Fibroblast of peridontal ligament (primary cell): ENCODE results near the gene CDC27.
"Not testable (repeated sequence)": the region's sequence is repeated elsewhere in the genome, so short reads cannot be mapped to it uniquely, and the experiment has no call there.

Source experiments
- DNase-seq: peaks from one replicate; pipeline ENCODE4 v3.0.0-alpha.2; 2010; ENCODE audit errors: extremely low read depth

The CDC27 gene

GRCh38 chr17:47188876-47189731, at the start of gene CDC27:
TSS of gene CDC27 (minus strand) at chr17:47189295. CDS start at chr17:47189172, 123 bp downstream.
- peak; percentile 99 for DNase-seq

GRCh38 chr17:47238321-47239010, 49.4 kb upstream of the CDC27 start:
- no peak for DNase-seq

- DNase-seq, result no peak
These were observed 48.7 kb upstream of the CDC27 start for GRCh38 chr17:47237841-47238240.

GRCh38 chr17:47235923-47236322, 46.8 kb upstream of the CDC27 start:
- DNase-seq, result no peak

GRCh38 chr17:47235506-47235905, 46.4 kb upstream of the CDC27 start:
- no peak for DNase-seq

- no peak for DNase-seq
These were observed 43.4 kb upstream of the CDC27 start for GRCh38 chr17:47232465-47232864.

GRCh38 chr17:47231866-47232265, 42.8 kb upstream of the CDC27 start:
- DNase-seq, result no peak

GRCh38 chr17:47231334-47231733, 42.2 kb upstream of the CDC27 start:
- DNase-seq, result no peak

- no peak for DNase-seq
These were observed 41.8 kb upstream of the CDC27 start for GRCh38 chr17:47230864-47231263.

- peak; percentile 97 for DNase-seq
These were observed 40.7 kb upstream of the CDC27 start for GRCh38 chr17:47229535-47230443.

GRCh38 chr17:47227862-47228261, 38.8 kb upstream of the CDC27 start:
- DNase-seq, result no peak

GRCh38 chr17:47225911-47226688, 37.0 kb upstream of the CDC27 start:
- peak; percentile 67 for DNase-seq

GRCh38 chr17:47225436-47225858, 36.4 kb upstream of the CDC27 start:
- peak; percentile 91 for DNase-seq

- no peak for DNase-seq
These were observed 35.9 kb upstream of the CDC27 start for GRCh38 chr17:47224966-47225365.

GRCh38 chr17:47224077-47224476, 35.0 kb upstream of the CDC27 start:
- DNase-seq, result not testable (repeated sequence)

GRCh38 chr17:47223460-47223859, 34.4 kb upstream of the CDC27 start:
- DNase-seq, result no peak

GRCh38 chr17:47223007-47223406, 33.9 kb upstream of the CDC27 start:
- DNase-seq, result no peak

GRCh38 chr17:47222047-47222446, 33.0 kb upstream of the CDC27 start:
- DNase-seq, result no peak

- no peak for DNase-seq
These were observed 32.1 kb upstream of the CDC27 start for GRCh38 chr17:47221154-47221553.

- no peak for DNase-seq
These were observed 31.5 kb upstream of the CDC27 start for GRCh38 chr17:47220531-47220999.
